ENCODE data around the gene NPR1. TPM values are rescaled to one million over a fixed set of nuclear protein-coding genes. Genes with fewer than 3 reads are reported as not detected.

NPR1 gene
- total and polyA plus RNA-seq, 2 of the 13 experiments (the other 11 are each of a cell fraction or from before 2014, with no cell fraction given), result not detected

DNA sequence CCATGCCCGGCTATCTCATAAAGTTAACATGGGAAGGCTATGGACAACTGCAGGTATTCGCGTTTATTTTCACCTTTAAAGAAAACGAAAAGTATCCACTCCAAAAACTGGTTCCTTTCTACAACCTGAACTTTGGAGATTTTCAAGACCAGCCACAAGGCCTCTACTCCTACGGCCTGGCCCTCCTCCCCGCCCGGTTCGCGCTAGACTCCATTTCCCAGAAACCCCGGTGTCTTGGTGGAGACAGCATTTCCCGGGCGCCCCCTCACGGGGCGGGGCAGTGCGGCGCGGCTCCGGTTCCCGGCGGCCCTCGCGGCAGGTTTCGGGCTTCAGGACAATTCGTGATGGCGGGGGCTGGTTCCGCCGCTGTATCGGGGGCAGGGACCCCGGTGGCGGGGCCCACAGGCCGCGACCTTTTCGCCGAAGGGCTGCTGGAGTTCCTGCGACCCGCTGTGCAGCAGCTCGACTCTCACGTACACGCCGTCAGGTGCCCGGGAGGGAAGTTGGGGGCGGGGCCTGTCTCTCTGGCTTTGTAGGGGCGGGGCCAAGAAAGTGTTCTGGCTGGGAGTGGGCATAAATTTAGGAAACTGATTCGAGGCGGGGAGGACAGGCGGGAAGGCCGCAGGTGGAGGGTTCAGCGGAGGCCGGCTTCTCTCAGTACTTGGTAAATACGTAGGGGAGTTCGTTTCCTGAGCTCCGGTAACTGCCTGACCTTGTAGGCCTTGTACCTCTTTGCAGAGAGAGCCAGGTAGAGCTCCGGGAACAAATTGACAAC lies 19.9 kb upstream of the NPR1 start, which contains the start of gene SNAPIN (continued):
- TF ChIP-seq, protein P1, sequence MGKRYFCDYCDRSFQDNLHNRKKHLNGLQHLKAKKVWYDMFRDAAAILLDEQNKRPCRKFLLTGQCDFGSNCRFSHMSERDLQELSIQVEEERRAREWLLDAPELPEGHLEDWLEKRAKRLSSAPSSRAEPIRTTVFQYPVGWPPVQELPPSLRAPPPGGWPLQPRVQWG (CRISPR knock-in tag; IDR thresholded peaks at IDR 0.05; ENCODE audit: borderline replicate concordance, low read depth), result no peak
- TF ChIP-seq RARG (CRISPR knock-in tag; IDR thresholded peaks at IDR 0.05; ENCODE audit: low read depth), result no peak
- TF ChIP-seq, protein P2, sequence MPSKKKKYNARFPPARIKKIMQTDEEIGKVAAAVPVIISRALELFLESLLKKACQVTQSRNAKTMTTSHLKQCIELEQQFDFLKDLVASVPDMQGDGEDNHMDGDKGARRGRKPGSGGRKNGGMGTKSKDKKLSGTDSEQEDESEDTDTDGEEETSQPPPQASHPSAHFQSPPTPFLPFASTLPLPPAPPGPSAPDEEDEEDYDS (CRISPR knock-in tag; IDR thresholded peaks at IDR 0.05), result peak; percentile 59; the same call in 1 of the 2 replicates
- peak; percentile 47; the same call in 1 of the 2 replicates for TF ChIP-seq ZNF333 (CRISPR knock-in tag; IDR thresholded peaks at IDR 0.05; ENCODE audit: borderline replicate concordance)
- peak; percentile 29; the same call in 1 of the 2 replicates for TF ChIP-seq ZNF331 (CRISPR knock-in tag; IDR thresholded peaks at IDR 0.05)
- TF ChIP-seq, protein P3, sequence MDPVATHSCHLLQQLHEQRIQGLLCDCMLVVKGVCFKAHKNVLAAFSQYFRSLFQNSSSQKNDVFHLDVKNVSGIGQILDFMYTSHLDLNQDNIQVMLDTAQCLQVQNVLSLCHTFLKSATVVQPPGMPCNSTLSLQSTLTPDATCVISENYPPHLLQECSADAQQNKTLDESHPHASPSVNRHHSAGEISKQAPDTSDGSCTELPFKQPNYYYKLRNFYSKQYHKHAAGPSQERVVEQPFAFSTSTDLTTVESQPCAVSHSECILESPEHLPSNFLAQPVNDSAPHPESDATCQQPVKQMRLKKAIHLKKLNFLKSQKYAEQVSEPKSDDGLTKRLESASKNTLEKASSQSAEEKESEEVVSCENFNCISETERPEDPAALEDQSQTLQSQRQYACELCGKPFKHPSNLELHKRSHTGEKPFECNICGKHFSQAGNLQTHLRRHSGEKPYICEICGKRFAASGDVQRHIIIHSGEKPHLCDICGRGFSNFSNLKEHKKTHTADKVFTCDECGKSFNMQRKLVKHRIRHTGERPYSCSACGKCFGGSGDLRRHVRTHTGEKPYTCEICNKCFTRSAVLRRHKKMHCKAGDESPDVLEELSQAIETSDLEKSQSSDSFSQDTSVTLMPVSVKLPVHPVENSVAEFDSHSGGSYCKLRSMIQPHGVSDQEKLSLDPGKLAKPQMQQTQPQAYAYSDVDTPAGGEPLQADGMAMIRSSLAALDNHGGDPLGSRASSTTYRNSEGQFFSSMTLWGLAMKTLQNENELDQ (CRISPR knock-in tag; IDR thresholded peaks at IDR 0.05; ENCODE audit: borderline replicate concordance), result no peak
- TF ChIP-seq, protein P4, sequence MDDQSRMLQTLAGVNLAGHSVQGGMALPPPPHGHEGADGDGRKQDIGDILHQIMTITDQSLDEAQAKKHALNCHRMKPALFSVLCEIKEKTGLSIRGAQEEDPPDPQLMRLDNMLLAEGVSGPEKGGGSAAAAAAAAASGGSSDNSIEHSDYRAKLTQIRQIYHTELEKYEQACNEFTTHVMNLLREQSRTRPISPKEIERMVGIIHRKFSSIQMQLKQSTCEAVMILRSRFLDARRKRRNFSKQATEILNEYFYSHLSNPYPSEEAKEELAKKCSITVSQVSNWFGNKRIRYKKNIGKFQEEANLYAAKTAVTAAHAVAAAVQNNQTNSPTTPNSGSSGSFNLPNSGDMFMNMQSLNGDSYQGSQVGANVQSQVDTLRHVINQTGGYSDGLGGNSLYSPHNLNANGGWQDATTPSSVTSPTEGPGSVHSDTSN (CRISPR knock-in tag; IDR thresholded peaks at IDR 0.05; ENCODE audit: borderline replicate concordance), result 0 out of 2 replicates have a peak, but pooled peaks have one; percentile 31
- TF ChIP-seq, protein P5, sequence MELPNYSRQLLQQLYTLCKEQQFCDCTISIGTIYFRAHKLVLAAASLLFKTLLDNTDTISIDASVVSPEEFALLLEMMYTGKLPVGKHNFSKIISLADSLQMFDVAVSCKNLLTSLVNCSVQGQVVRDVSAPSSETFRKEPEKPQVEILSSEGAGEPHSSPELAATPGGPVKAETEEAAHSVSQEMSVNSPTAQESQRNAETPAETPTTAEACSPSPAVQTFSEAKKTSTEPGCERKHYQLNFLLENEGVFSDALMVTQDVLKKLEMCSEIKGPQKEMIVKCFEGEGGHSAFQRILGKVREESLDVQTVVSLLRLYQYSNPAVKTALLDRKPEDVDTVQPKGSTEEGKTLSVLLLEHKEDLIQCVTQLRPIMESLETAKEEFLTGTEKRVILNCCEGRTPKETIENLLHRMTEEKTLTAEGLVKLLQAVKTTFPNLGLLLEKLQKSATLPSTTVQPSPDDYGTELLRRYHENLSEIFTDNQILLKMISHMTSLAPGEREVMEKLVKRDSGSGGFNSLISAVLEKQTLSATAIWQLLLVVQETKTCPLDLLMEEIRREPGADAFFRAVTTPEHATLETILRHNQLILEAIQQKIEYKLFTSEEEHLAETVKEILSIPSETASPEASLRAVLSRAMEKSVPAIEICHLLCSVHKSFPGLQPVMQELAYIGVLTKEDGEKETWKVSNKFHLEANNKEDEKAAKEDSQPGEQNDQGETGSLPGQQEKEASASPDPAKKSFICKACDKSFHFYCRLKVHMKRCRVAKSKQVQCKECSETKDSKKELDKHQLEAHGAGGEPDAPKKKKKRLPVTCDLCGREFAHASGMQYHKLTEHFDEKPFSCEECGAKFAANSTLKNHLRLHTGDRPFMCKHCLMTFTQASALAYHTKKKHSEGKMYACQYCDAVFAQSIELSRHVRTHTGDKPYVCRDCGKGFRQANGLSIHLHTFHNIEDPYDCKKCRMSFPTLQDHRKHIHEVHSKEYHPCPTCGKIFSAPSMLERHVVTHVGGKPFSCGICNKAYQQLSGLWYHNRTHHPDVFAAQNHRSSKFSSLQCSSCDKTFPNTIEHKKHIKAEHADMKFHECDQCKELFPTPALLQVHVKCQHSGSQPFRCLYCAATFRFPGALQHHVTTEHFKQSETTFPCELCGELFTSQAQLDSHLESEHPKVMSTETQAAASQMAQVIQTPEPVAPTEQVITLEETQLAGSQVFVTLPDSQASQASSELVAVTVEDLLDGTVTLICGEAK (IDR thresholded peaks at IDR 0.05), result no peak
- TF ChIP-seq, protein P5 (CRISPR knock-in tag; IDR thresholded peaks at IDR 0.05), result peak; percentile 74
- TF ChIP-seq BCL6 (CRISPR knock-in tag; IDR thresholded peaks at IDR 0.05), result no peak

All from HepG2 (cell line).